Thyroid gland (tissue), 4 donors: ENCODE measurements around the gene PHACTR3. TPM values are rescaled to one million over a fixed set of nuclear protein-coding genes. Genes with fewer than 3 reads are reported as not detected.

Experiments used
- DNase-seq, 2 donors: peaks; one replicate each; pipeline ENCODE4 v3.0.0-alpha.2; 2019
- H3K27ac ChIP-seq, 3 donors: fragments of 200-600 bp; sonication (generic); 1 replicate in 2 of 3; 2 replicates in 1 of 3; pipeline ENCODE4 v1.5.1; 2016 to 2019; ENCODE audit warnings: mild to moderate bottlenecking in 1 of 3, moderate library complexity in 1 of 3
- H3K27me3 ChIP-seq: fragments of 200-600 bp; sonication (generic); one replicate; pipeline ENCODE4 v1.5.1; 2019
- H3K36me3 ChIP-seq, 2 donors: fragments of 200-600 bp; sonication (generic); one replicate each; pipeline ENCODE4 v1.5.1; 2016 to 2019
- H3K4me1 ChIP-seq, 2 donors: fragments of 200-600 bp; sonication (generic); one replicate each; pipeline ENCODE4 v1.5.1; 2017 to 2019
- H3K4me3 ChIP-seq, 3 donors: fragments of 200-600 bp; sonication (generic); replicated peaks in 1 of 3; 1 replicate in 2 of 3; 2 replicates in 1 of 3; pipeline ENCODE4 v1.5.1; 2016; ENCODE audit warnings: mild to moderate bottlenecking in 1 of 3
- H3K9me3 ChIP-seq: fragments of 200-600 bp; sonication (generic); one replicate; pipeline ENCODE4 v1.5.1; 2017
- POLR2A ChIP-seq, 2 donors: fragments of 450-650 bp; IDR thresholded peaks; one replicate each; pipeline ENCODE4 v1.6.1; 2017; ENCODE audit warnings: antibody characterized with exemption in 2 of 2, mild to moderate bottlenecking in 2 of 2, moderate library complexity in 1 of 2
- WGBS, 2 donors: methylation state at CpG; one replicate each; pipeline ENCODE4 v1.1.5; 2017; 5-methylcytosine and 5-hydroxymethylcytosine counted together
- intact Hi-C: fragments of 100-400 bp; cut with DNase I; formaldehyde crosslinking; loops from one replicate; pipeline ENCODE4 v1.15.1; 2023
- total RNA-seq, 4 donors: library from RNA; depleted of rRNA; stranded (reverse); fragments of >200 nt; gene quantifications; one replicate each; pipeline ENCODE4 v1.2.3, GENCODE V29; 2016
- TF ChIP-seq, protein P1 (sequence below), 6 experiments: fragments of 200-600 bp in 3 of 6; fragments of 450-650 bp in 3 of 6; sonication (generic) in 3 of 6; IDR thresholded peaks; one replicate each; pipeline ENCODE4 v1.5.1; 2016 to 2019; ENCODE audit warnings: antibody characterized with exemption in 6 of 6, mild to moderate bottlenecking in 2 of 6, inconsistent platforms in 1 of 6, moderate library complexity in 1 of 6

The PHACTR3 gene
- total RNA-seq, 4 donors from 2014 or later, result 2.4 TPM; not detected in 3

DNA sequence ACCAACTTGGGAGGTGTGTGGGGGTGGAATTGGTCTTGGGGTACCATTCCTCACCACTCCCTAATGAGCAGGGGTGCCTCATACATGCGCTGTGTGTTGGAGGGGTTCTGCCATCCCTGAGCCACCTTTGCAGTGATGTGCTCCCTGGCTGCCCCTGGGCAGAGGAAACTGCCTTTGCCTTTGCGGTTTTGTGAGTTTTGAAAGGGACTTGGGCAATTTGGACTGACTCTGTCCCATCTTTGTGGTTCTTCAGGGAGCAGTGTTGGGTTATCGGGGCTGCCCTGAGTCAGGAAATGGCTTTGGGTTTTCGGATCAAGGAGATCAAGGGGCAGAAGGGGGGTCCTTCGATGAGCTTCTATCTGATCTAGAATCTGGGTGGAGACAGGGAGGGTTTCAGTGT is 3.9 kb upstream of the PHACTR3 start:
- Histone ChIP-seq H3K36me3 (no peaks in the 10 kb centered on the region), H3K9me3 (no peaks in the 10 kb centered on the region), H3K4me1 (peaks cover 0 to 9% of the 10 kb centered on the region in 2 donors), H3K27ac (no peak overlapping the region), H3K27me3 (peaks cover 15% of the 10 kb centered on the region), H3K4me3 (no peak overlapping the region)
- DNase-seq, result no peak
- intact Hi-C loops, result no loop called here
- no peak for TF ChIP-seq POLR2A (IDR thresholded peaks at IDR 0.05)
- WGBS, 2 donors, result 81 to 84% methylated on average over 5 of the region's 5 CpGs

- Histone ChIP-seq H3K4me1 (peaks cover 0 to 9% of the 10 kb centered on the region in 2 donors), H3K27ac (no peak overlapping the region), H3K4me3 (no peak overlapping the region), H3K36me3 (no peaks in the 10 kb centered on the region), H3K9me3 (no peaks in the 10 kb centered on the region), H3K27me3 (peaks cover 16% of the 10 kb centered on the region)
- TF ChIP-seq, protein P1, sequence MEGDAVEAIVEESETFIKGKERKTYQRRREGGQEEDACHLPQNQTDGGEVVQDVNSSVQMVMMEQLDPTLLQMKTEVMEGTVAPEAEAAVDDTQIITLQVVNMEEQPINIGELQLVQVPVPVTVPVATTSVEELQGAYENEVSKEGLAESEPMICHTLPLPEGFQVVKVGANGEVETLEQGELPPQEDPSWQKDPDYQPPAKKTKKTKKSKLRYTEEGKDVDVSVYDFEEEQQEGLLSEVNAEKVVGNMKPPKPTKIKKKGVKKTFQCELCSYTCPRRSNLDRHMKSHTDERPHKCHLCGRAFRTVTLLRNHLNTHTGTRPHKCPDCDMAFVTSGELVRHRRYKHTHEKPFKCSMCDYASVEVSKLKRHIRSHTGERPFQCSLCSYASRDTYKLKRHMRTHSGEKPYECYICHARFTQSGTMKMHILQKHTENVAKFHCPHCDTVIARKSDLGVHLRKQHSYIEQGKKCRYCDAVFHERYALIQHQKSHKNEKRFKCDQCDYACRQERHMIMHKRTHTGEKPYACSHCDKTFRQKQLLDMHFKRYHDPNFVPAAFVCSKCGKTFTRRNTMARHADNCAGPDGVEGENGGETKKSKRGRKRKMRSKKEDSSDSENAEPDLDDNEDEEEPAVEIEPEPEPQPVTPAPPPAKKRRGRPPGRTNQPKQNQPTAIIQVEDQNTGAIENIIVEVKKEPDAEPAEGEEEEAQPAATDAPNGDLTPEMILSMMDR (IDR thresholded peaks at IDR 0.05), result no peak
- TF ChIP-seq POLR2A (IDR thresholded peaks at IDR 0.05), result no peak
- WGBS, 2 donors, result 53 to 62% methylated on average over 3 of the region's 3 CpGs
- DNase-seq, result no peak
- intact Hi-C loops, result no loop called here
These were observed 1.7 kb upstream of the PHACTR3 start for GRCh38 chr20:59602546-59603080.

- intact Hi-C loops, result no loop called here
- H3K27ac ChIP-seq, result no peak overlapping the region
- no peak overlapping the region for H3K4me3 ChIP-seq
- TF ChIP-seq, protein P1 (IDR thresholded peaks at IDR 0.05), result no peak
- TF ChIP-seq POLR2A (IDR thresholded peaks at IDR 0.05), result no peak
- peaks cover 0 to 9% of the 10 kb centered on the region in 2 donors for H3K4me1 ChIP-seq
- 59 to 62% methylated on average over 9 of the region's 9 CpGs for WGBS, 2 donors
- no peaks in the 10 kb centered on the region for H3K36me3 ChIP-seq
- peaks cover 16% of the 10 kb centered on the region for H3K27me3 ChIP-seq
- no peaks in the 10 kb centered on the region for H3K9me3 ChIP-seq
- no peak for DNase-seq
These were observed 1.2 kb upstream of the PHACTR3 start for GRCh38 chr20:59603176-59603575.

DNA sequence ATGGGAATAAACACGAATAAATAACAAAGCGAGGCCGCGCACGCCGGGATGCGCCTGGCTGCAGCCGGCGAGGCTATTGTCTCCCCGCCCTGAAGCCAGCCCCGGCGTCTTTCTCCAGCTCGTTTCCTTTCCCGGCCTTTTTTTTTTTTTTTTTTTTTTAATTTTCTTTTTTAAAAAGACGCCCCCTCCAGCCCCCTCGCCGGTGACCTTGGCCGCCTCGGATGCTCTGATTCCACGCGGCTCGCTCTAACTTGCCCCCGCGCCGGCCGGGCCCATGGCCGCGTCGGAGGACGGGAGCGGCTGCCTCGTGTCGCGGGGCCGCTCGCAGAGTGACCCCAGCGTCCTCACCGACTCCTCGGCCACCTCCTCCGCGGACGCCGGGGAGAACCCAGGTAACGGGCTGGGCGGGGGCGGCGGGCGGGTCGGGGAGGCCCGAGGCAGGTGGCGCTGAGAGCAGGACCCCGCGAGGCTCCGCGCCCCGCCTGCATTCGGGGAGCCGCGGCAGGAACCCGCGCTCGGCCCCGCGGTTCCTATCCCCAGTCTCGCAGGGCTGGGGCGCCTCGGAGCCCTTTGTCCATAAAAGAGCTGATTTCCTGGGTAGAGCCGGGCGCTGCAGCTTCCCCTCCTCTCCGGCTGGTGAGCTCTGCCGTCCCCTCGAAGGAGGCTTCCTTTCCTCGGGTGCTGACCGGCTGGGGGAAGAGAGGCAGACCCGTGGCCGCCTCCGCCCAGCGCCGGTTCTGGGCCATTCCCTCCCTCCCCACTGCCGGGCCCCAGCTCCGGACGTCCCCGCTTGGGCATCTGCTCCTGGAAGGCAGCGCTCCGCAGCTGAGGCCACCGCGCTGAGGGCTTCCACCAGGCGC is 631 bp downstream of the PHACTR3 start:
- intact Hi-C loops, result no loop called here
- Histone ChIP-seq H3K36me3 (no peaks in the 10 kb centered on the region), H3K4me1 (peaks cover 0 to 9% of the 10 kb centered on the region in 2 donors), H3K27ac (no peak overlapping the region), H3K27me3 (peaks cover 16% of the 10 kb centered on the region), H3K4me3 (no peak overlapping the region), H3K9me3 (no peaks in the 10 kb centered on the region)
- WGBS, 2 donors, result 2 to 4% methylated on average over 24 to 26 of the region's 88 CpGs
- DNase-seq, result peak in 1 of 2 donors; percentile 3
- TF ChIP-seq POLR2A (IDR thresholded peaks at IDR 0.05), result no peak
- TF ChIP-seq, protein P1 (IDR thresholded peaks at IDR 0.05), result no peak

DNA sequence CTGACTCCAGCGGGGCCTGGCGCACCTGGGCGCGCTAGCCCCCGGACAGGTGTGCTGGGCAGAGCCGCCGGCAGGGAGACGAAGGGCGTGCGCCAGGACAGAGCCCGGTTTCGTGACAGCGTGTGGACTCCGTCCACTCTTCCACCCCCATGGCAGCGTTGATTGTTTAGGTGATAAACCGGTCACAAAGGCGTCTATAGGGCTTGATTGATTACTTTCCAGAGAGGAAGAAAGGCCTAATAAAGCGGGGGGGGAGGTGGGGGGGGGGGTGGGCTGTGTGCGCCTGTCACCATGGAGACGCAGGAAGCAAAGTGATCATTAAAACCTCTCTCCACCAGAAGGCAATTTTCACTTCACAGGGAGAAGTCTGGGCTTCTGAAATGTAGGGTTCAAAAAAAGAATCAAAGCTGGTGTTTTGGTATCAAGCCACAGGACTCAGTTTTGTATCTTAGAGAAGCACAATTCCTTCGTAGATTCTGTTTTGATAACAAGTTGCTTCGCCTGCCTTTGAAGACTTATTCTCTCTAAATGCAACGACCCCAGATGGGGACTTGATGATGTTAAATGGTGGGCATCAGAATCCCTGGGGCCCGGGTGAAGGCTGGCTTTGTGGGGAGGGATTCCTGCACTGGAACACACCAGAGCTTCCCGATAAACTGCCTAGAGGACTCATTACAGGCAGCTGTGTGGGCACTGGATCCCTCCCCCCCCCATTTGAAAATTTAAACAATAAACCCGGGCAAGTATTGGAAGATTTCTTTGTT is 1.4 kb downstream of the PHACTR3 start:
- peaks cover 0 to 9% of the 10 kb centered on the region in 2 donors for H3K4me1 ChIP-seq
- no peaks in the 10 kb centered on the region for H3K36me3 ChIP-seq
- no peak overlapping the region for H3K4me3 ChIP-seq
- intact Hi-C loops, result no loop called here
- no peaks in the 10 kb centered on the region for H3K9me3 ChIP-seq
- H3K27ac ChIP-seq, result no peak overlapping the region
- 19 to 27% methylated on average over 10 to 21 of the region's 26 CpGs for WGBS, 2 donors
- H3K27me3 ChIP-seq, result peaks cover 16% of the 10 kb centered on the region
- TF ChIP-seq POLR2A (IDR thresholded peaks at IDR 0.05), result no peak
- TF ChIP-seq, protein P1 (IDR thresholded peaks at IDR 0.05), result no peak
- no peak for DNase-seq
